Measurements from ENCODE around the gene MIPEP. TPM values are rescaled to one million over a fixed set of nuclear protein-coding genes. Genes with fewer than 3 reads are reported as not detected.

Gene MIPEP
- polyA plus RNA-seq, 1 donor from 2014 or later: 9.1 TPM

DNA sequence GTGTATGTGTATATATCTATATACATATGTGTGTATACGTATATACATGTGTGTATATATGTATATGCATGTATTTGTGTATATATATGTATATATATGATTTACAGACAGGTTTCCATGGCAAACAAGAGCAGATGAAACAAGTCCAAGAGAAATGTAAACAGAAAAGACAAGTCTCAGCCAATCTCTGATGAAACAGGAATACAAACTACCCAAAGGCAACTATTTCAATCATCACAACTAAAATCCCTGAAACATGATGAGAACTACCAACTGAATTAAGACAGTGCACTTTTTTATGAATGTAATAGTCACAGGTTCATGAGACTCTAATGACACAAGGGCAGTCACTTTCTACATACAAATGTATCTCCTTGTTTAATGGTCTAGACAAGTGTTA, 178.8 kb downstream of the MIPEP start:
- H3K4me3 ChIP-seq (ENCODE audit: low read length): no peak overlapping the region
- H3K9ac ChIP-seq (ENCODE audit: low read length): no peak overlapping the region
- H3K27ac ChIP-seq (ENCODE audit: low read length): no peak overlapping the region
- no peaks in the 10 kb centered on the region for H3K9me2 ChIP-seq (ENCODE audit: insufficient read depth, low read length)
- H3K4me2 ChIP-seq (ENCODE audit: low read length): no peak overlapping the region
- H2AFZ ChIP-seq (ENCODE audit: low read depth, low read length): no peak overlapping the region
- H3K36me3 ChIP-seq (ENCODE audit: insufficient read depth, low read length): no peaks in the 10 kb centered on the region
- no peaks in the 10 kb centered on the region for H3K79me2 ChIP-seq (replicated peaks; ENCODE audit: insufficient read depth, low read length)
- no peaks in the 10 kb centered on the region for H4K20me1 ChIP-seq (ENCODE audit: insufficient read depth)
- no peaks in the 10 kb centered on the region for H3K27me3 ChIP-seq (ENCODE audit: insufficient read depth, low read depth, low read length)
- no peaks in the 10 kb centered on the region for H3F3A ChIP-seq (ENCODE audit: insufficient read depth, low read length, poor library complexity, severe bottlenecking)
- TF ChIP-seq MXI1 (conservative IDR thresholded peaks at IDR 0.05; ENCODE audit: poor library complexity, severe bottlenecking): no peak
- TF ChIP-seq SMC3 (conservative IDR thresholded peaks at IDR 0.05; ENCODE audit: poor library complexity): no peak
- TF ChIP-seq TAF1 (IDR thresholded peaks at IDR 0.05; ENCODE audit: low read depth): no peak
- TF ChIP-seq, protein P1, sequence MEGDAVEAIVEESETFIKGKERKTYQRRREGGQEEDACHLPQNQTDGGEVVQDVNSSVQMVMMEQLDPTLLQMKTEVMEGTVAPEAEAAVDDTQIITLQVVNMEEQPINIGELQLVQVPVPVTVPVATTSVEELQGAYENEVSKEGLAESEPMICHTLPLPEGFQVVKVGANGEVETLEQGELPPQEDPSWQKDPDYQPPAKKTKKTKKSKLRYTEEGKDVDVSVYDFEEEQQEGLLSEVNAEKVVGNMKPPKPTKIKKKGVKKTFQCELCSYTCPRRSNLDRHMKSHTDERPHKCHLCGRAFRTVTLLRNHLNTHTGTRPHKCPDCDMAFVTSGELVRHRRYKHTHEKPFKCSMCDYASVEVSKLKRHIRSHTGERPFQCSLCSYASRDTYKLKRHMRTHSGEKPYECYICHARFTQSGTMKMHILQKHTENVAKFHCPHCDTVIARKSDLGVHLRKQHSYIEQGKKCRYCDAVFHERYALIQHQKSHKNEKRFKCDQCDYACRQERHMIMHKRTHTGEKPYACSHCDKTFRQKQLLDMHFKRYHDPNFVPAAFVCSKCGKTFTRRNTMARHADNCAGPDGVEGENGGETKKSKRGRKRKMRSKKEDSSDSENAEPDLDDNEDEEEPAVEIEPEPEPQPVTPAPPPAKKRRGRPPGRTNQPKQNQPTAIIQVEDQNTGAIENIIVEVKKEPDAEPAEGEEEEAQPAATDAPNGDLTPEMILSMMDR (IDR thresholded peaks at IDR 0.05; ENCODE audit: poor library complexity, severe bottlenecking): no peak
- no peak for TF ChIP-seq EP300 (conservative IDR thresholded peaks at IDR 0.05; ENCODE audit: poor library complexity, severe bottlenecking)
- no peak for TF ChIP-seq POLR2AphosphoS5 (IDR thresholded peaks at IDR 0.05)
- TF ChIP-seq, protein P2, sequence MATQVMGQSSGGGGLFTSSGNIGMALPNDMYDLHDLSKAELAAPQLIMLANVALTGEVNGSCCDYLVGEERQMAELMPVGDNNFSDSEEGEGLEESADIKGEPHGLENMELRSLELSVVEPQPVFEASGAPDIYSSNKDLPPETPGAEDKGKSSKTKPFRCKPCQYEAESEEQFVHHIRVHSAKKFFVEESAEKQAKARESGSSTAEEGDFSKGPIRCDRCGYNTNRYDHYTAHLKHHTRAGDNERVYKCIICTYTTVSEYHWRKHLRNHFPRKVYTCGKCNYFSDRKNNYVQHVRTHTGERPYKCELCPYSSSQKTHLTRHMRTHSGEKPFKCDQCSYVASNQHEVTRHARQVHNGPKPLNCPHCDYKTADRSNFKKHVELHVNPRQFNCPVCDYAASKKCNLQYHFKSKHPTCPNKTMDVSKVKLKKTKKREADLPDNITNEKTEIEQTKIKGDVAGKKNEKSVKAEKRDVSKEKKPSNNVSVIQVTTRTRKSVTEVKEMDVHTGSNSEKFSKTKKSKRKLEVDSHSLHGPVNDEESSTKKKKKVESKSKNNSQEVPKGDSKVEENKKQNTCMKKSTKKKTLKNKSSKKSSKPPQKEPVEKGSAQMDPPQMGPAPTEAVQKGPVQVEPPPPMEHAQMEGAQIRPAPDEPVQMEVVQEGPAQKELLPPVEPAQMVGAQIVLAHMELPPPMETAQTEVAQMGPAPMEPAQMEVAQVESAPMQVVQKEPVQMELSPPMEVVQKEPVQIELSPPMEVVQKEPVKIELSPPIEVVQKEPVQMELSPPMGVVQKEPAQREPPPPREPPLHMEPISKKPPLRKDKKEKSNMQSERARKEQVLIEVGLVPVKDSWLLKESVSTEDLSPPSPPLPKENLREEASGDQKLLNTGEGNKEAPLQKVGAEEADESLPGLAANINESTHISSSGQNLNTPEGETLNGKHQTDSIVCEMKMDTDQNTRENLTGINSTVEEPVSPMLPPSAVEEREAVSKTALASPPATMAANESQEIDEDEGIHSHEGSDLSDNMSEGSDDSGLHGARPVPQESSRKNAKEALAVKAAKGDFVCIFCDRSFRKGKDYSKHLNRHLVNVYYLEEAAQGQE (IDR thresholded peaks at IDR 0.05; ENCODE audit: borderline replicate concordance): no peak
- no peak for TF ChIP-seq RAD21 (conservative IDR thresholded peaks at IDR 0.05)
- TF ChIP-seq EZH2 (IDR thresholded peaks at IDR 0.05; ENCODE audit: borderline replicate concordance, insufficient read depth, low read length, poor library complexity, severe bottlenecking): no peak
- no peaks in the 10 kb centered on the region for H3K9me3 ChIP-seq (ENCODE audit: low read length)

- H3K4me3 ChIP-seq (ENCODE audit: low read length): no peak overlapping the region
- H4K20me1 ChIP-seq (ENCODE audit: insufficient read depth): no peaks in the 10 kb centered on the region
- no peak overlapping the region for H3K27ac ChIP-seq (ENCODE audit: low read length)
- H3K9me2 ChIP-seq (ENCODE audit: insufficient read depth, low read length): no peaks in the 10 kb centered on the region
- H3K9me3 ChIP-seq (ENCODE audit: low read length): no peaks in the 10 kb centered on the region
- H3K36me3 ChIP-seq (ENCODE audit: insufficient read depth, low read length): no peaks in the 10 kb centered on the region
- no peaks in the 10 kb centered on the region for H3F3A ChIP-seq (ENCODE audit: insufficient read depth, low read length, poor library complexity, severe bottlenecking)
- H3K27me3 ChIP-seq (ENCODE audit: insufficient read depth, low read depth, low read length): no peaks in the 10 kb centered on the region
- no peaks in the 10 kb centered on the region for H3K79me2 ChIP-seq (replicated peaks; ENCODE audit: insufficient read depth, low read length)
- TF ChIP-seq MXI1 (conservative IDR thresholded peaks at IDR 0.05; ENCODE audit: poor library complexity, severe bottlenecking) (no peak), RAD21 (conservative IDR thresholded peaks at IDR 0.05) (no peak), TAF1 (IDR thresholded peaks at IDR 0.05; ENCODE audit: low read depth) (no peak), EP300 (conservative IDR thresholded peaks at IDR 0.05; ENCODE audit: poor library complexity, severe bottlenecking) (no peak), EZH2 (IDR thresholded peaks at IDR 0.05; ENCODE audit: borderline replicate concordance, insufficient read depth, low read length, poor library complexity, severe bottlenecking) (no peak), SMC3 (conservative IDR thresholded peaks at IDR 0.05; ENCODE audit: poor library complexity) (no peak), POLR2AphosphoS5 (IDR thresholded peaks at IDR 0.05) (no peak)
- TF ChIP-seq, protein P2 (IDR thresholded peaks at IDR 0.05; ENCODE audit: borderline replicate concordance): no peak
- TF ChIP-seq, protein P1 (IDR thresholded peaks at IDR 0.05; ENCODE audit: poor library complexity, severe bottlenecking): no peak
- no peak overlapping the region for H3K9ac ChIP-seq (ENCODE audit: low read length)
- no peak overlapping the region for H3K4me2 ChIP-seq (ENCODE audit: low read length)
- H2AFZ ChIP-seq (ENCODE audit: low read depth, low read length): no peak overlapping the region
These were observed 179.7 kb downstream of the MIPEP start for GRCh38 chr13:23709536-23709935.

Measured in neural cell (in vitro differentiated cells).